Measurements from ENCODE around the gene PARP15.

The PARP15 gene

DNA sequence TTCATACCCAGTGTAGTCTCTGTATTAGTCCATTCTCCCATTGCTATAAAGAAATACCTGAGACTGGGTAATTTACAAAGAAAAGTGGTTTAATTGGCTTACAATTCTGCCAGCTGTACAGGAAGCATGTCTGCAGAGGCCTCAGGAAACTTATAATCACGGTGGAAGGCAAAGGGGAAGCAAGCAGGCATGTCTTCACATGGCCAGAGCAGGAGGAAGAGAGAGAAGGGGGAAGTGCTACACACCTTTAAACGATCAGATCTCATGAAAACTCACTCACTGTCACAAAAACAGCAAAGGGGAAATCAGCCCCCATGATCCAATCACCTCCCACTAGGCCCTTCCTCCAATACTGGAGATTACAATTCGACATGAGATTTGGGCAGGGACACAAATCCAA is 96.9 kb downstream of the PARP15 start:
- DNase-seq = no peak

DNA sequence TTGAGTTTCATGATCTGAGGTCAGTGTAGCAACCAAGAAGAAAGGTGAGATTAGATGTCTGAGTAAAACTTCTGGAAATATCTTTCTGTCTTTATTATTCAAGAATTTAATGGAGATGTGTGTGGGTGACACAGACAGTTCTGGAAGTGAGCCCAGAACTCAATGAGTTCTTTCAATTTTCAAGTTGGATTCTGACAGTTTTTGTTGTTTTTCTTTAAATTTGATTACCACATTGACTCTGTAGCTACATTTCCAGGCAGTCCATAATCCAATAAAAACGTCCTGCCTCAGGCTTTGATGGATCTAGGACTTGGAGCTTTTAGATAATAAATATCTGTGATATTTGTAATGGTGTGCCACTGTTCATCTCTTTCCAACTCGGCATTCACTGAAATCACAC is 99.3 kb downstream of the PARP15 start:
- no peak for DNase-seq

DNA sequence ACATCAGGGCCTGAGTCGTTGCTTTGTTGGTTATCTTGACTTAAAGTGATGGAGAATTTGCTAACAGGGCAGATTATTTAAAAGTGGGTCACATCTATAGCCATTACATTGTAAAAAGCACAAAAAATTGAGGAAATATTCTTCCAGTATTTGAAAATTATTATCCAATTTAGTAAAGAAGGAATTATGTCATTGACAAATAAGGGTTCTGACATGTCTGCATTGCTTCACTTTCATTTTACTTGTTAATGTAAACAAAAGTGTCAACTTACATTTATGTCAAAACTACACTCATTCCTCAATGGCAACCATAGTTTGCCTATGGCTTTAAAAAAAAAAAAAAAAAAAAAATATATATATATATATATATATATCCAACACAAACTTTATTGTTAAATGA is 99.8 kb downstream of the PARP15 start:
- DNase-seq = no peak

DNA sequence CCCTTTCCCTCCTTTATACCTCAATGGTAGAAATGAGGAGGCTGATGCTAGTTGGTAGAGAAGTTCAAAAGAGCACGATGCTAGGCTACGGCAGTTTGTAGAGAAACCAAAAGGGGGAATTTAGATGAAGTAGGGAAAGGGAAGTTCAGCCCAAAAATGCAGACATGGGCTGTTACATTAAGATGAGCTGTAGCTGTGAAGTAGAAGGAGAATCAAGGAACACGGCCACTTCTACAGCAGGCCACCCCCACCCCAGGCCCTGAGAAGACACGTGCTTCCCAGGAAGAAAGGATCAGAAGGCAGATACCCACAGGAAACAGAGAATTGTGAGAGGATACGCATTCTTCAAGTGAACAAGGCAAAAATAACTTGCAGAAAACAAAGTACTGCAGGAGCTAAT is 101.1 kb downstream of the PARP15 start:
- no peak for DNase-seq

DNA sequence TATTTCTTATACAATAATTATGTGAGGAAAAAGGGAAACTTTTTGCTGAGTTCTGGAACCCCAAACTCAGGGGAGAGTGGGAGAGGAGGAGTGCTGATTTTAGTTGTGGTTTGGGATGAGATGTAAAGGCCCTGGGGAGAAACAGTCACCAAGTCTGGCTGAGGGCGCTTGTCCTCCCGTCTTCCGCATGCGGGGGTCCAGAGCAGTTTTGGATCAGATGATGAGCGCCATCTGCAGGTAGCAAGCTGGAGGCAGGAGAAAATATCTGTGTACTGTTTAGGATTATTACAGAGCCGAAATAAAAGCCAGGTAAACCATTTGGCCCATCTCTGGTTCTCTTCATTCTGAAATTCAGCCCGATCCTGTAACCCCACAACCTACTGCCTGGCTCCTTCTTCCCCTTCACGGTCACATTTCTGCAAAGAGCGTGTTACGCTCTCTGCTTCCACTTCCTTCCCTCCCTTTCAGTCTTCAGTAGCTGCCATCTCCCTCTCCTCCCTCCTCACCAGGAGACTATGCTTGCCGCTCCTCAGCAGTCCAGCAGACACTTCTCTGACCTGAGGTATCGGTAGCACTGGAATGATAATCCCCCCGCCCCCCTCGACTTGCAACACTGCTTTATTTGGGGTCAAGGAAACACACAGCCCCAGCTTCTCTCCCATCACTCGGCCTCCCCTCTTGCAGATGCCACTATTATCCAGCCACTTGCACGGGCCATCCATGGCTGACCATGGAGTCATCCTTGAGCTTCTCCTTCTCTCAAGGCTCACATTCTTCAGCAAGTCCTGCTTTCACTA is 101.8 kb downstream of the PARP15 start:
- DNase-seq = peak; percentile 89

DNA sequence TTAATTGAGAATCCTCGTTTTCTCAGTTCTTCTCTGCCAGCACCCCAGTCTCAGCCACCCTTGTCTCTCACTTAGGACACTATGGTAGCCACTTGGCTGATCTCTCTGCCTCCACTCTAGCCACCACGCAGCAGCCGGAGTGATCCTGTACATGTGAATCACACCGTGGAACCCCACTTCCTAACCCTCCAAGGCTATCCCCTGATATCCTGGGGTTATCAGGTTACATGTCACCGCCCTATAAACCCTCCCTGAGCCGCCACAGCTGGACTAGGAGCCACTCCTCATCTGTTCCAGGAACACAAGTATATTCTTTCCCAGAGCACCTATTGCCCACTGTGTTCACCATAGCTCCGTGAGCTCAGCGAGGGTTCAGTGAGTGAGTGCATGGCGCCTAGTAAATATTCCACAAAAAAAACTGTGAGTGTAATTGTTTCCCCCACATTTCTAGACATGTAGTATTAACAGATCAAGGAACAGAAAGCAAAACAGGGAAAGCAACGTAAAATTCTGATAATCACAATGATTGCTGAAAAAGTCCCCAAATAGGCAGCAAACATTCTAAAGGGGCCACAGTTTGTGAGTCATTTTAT is 102.5 kb downstream of the PARP15 start:
- DNase-seq = peak; percentile 12

DNA sequence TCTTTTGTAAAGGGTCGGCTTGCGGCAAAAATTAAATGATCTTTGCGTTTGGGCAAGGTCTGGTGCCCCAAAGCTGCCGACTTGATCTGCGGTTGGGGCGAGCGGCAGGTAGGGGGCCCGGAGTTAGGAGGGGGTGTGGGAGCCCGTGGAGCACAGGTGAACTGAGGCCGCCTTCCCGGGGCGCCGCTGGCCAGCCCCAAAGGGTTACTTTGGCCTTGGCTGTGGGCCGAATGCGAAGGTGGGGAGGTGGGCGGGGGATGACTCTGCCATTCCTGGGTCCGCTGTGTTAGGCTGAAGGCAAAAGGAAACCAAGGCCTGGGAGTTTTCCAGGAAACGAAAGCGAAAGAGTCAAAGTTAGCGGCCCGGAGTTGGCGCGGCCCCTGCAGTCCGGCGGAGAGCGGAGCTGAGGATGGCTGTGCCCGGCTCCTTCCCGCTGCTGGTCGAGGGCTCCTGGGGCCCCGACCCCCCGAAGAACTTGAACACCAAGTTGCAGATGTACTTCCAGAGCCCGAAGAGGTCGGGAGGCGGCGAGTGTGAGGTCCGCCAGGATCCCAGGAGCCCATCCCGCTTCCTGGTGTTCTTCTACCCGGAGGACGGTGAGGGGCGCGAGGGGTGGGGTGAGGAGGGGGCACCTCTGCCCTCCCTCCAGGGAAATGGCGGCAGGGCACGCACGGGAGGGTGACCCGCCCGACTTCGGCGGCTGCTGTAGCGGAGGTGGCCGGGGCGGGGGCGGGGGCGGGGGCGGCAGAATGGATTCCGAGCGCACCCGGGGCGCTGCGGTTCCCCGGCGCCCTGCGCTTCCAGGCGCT is 103.2 kb downstream of the PARP15 start, which contains the start of gene PARP14:
TSS of gene PARP14 (plus strand) at position 365 of the 809 bp plus-strand sequence. CDS start at position 410, 45 bp downstream.
- DNase-seq = peak; percentile 78

DNA sequence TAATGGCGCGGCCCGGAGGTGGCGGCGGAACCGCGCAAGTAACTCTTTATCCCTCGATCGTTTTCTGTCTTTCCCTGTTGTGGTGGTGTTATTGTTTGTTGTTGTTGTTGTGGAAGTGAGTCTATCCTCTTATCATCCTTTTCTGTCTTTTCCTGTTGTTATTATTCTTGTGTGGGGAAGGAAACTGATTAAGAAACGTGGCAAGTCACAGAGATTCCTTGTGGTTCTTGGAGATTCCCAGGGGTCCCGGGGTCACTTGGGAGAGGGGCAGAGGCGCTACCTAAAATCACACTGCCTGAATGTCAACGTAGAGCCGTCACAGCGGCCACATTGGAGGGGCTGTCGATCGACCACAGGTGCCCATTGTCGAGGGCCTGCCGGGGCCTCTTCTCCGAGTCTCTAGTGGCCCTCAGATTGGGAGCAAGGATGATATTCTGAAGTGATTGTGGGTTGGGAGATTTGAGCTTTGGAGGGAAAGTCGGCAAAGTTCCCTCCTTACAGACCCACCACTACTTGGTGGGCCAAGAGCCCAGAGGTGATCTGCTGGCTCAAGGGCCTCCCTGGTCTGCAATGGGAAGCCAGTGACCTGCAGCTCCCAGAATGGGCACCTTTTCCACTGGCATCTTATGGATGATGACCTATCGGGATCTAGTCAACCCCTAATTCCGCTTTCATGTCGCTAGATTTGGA is 104.0 kb downstream of the PARP15 start:
- no peak for DNase-seq

DNA sequence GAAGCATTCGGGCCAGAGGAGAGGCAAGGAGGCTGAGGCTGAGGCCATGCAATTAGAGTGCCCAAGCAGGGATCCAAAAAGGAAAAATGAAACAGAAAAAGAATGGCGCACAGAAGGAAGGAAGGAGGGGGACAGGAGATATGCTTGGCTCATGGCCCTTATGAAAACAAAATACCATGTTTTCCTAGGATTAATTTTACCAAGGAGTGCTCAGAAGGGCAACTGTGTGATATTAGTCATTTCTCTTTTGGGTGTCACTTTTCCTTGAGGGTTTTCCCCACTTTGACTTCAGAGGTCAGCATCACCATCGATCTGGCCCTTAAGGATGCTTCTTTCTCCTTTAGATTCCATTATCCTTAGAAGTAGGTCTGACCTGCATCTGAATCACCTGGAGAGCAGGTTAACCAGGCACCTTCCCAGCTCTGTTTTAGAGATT is 104.5 kb downstream of the PARP15 start:
- no peak for DNase-seq

DNA sequence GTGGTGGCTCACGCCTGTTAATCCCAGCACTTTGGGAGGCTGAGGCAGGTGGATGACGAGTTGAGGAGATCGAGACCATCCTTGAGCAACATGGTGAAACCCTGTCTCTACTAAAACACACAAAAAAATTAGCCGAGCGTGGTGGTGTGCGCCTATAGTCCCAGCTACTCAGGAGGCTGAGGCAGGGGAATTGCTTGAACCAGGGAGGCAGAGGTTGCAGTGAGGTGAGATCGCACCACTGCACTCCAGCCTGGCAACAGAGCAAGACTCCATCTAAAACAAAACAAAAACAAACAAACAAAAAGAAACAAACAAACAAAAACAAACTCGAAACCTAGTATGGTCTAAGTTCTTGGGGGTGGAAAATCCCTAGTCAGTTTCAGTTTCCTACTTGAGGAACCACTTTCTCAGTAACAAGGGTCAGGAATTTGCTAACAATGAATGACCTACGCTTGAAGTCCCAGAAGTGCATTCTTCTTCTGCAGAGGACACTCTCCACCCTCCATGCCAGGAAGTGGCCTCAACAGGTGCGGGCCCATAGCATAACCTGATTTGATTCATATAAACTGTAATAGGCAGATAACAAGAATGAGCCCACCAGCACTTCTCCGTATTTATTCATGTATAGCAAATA is 105.4 kb downstream of the PARP15 start:
- DNase-seq = peak; percentile 28

DNA sequence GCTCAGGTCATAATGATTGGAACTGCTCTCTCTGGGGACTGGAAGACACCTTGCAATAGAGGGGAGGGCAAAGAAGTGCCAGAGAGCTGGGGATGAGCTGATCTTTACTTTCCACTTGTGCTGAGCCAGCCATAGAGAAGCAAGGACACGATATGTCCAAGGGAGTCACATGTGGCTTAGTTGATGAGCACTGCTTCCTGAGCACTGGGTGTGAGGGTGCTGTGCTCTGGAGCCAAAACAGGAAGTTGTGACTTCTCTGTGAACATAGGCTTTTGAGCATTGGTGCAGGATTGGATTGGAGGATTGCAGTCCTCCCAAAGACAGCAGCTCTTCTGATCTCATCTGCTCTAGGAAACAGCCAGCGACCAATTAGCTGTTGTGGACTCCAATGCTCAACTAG is 109.8 kb downstream of the PARP15 start:
- DNase-seq = no peak

Measured in CD4-positive, alpha-beta T cell treated with Interleukin-10 for 1 hour (primary cell).